H1 (cell line): ENCODE data around the gene PLSCR3. TPM values are rescaled to one million over a fixed set of nuclear protein-coding genes. Genes with fewer than 3 reads are reported as not detected.

Experiments
- CTCF ChIA-PET: fragments of 300-600 bp; sonication (Branson Sonifier 250); formaldehyde crosslinking; loops from one replicate; lab custom pipeline; 2021; ENCODE audit not compliant: partially characterized antibody; lab: Charles Lee
- POLR2A ChIA-PET: fragments of 300-600 bp; sonication (Branson Sonifier 250); formaldehyde crosslinking; loops from one replicate; lab custom pipeline; 2021; ENCODE audit warnings: inconsistent platforms; ENCODE audit not compliant: partially characterized antibody; lab: Charles Lee
- DNase-seq, 2 experiments: peaks; one replicate each; pipeline versions ENCODE4 v3.0.0 to v3.0.0-alpha.2; 2010 to 2022; ENCODE audit warnings: low spot score in 2 of 2, low read depth in 1 of 2, mixed read lengths in 1 of 2
- FAIRE-seq: peaks from 2 replicates; lab custom pipeline; 2011; peaks lifted over from hg19 to GRCh38; lab: Jason Lieb, UNC
- H2AFZ ChIP-seq: 2 replicates; pipeline ENCODE4 v1.8.1; 2012; ENCODE audit warnings: low read length, inconsistent platforms
- H2AK5ac ChIP-seq: 2 replicates; pipeline ENCODE4 v1.6.1; 2013; ENCODE audit warnings: low read depth, low read length
- H2BK120ac ChIP-seq: replicated peaks from 2 replicates; pipeline ENCODE3; 2013; ENCODE audit warnings: low read depth, low read length, inconsistent platforms
- H2BK12ac ChIP-seq: 2 replicates; pipeline ENCODE4 v1.6.1; 2013; ENCODE audit warnings: low read depth, low read length
- H2BK15ac ChIP-seq: 2 replicates; pipeline ENCODE4 v1.6.1; 2013; ENCODE audit warnings: low read length
- H2BK20ac ChIP-seq: 2 replicates; pipeline ENCODE4 v1.6.1; 2013; ENCODE audit warnings: low read length
- H2BK5ac ChIP-seq: 2 replicates; pipeline ENCODE4 v1.6.1; 2013; ENCODE audit warnings: low read depth, low read length
- H3K14ac ChIP-seq: 2 replicates; pipeline ENCODE4 v1.6.1; 2013; ENCODE audit warnings: inconsistent platforms; ENCODE audit not compliant: insufficient read length
- H3K18ac ChIP-seq: 2 replicates; pipeline ENCODE4 v1.6.1; 2013; ENCODE audit warnings: low read length; ENCODE audit errors: extremely low read depth
- H3K23ac ChIP-seq: 2 replicates; pipeline ENCODE4 v1.6.1; 2013; ENCODE audit warnings: inconsistent platforms; ENCODE audit not compliant: insufficient read length
- H3K23me2 ChIP-seq: 2 replicates; pipeline ENCODE4 v1.6.1; 2013; ENCODE audit warnings: low read depth, low read length
- H3K27ac ChIP-seq: 2 replicates; pipeline ENCODE4 v1.6.1; 2011; ENCODE audit warnings: low read depth, low read length, inconsistent platforms
- H3K27me3 ChIP-seq, 4 experiments: replicated peaks in 1 of 4; 1 replicate in 1 of 4; 2 replicates in 3 of 4; pipeline versions ENCODE4 v1.6.1 to v1.8.1; 2011 to 2013; ENCODE audit warnings: low read length in 3 of 4, mild to moderate bottlenecking in 3 of 4, inconsistent platforms in 2 of 4, mixed read lengths in 2 of 4, moderate library complexity in 1 of 4; ENCODE audit not compliant: control insufficient read depth in 3 of 4, insufficient read depth in 3 of 4; ENCODE audit errors: extremely low read depth in 1 of 4
- H3K36me3 ChIP-seq, 4 experiments: 2 replicates each; pipeline versions ENCODE4 v1.6.1 to v1.8.1; 2011 to 2013; ENCODE audit warnings: mild to moderate bottlenecking in 4 of 4, low read length in 3 of 4, moderate library complexity in 2 of 4, control low read depth in 1 of 4, inconsistent platforms in 1 of 4; ENCODE audit not compliant: insufficient read depth in 4 of 4, control insufficient read depth in 2 of 4
- H3K4ac ChIP-seq: replicated peaks from 2 replicates; pipeline ENCODE3; 2013; ENCODE audit warnings: low read length, low read depth, mixed read lengths, inconsistent platforms; ENCODE audit not compliant: insufficient read length
- H3K4me1 ChIP-seq, 4 experiments: replicated peaks in 1 of 4; 1 replicate in 1 of 4; 2 replicates in 3 of 4; pipeline versions ENCODE4 v1.6.1 to v1.8.1; 2011 to 2013; ENCODE audit warnings: low read length in 3 of 4, inconsistent platforms in 2 of 4, mixed read lengths in 1 of 4; ENCODE audit not compliant: insufficient read depth in 4 of 4, control insufficient read depth in 3 of 4
- H3K4me2 ChIP-seq, 2 experiments: 2 replicates each; pipeline versions ENCODE4 v1.6.1 to v1.8.1; 2011 to 2013; ENCODE audit warnings: low read depth in 2 of 2, low read length in 2 of 2, control low read depth in 1 of 2, inconsistent platforms in 1 of 2, mild to moderate bottlenecking in 1 of 2; ENCODE audit not compliant: insufficient read depth in 1 of 2
- H3K4me3 ChIP-seq, 4 experiments: fragments of 200-600, 300-600 bp in 1 of 4; sonication (generic), shearing (Covaris generic), sonication (Bioruptor Twin) in 1 of 4; 2 replicates each; pipeline versions ENCODE4 v1.5.1 to v1.8.1; 2011 to 2016; ENCODE audit warnings: low read length in 4 of 4, low read depth in 3 of 4, control low read depth in 2 of 4, inconsistent platforms in 2 of 4, mild to moderate bottlenecking in 2 of 4, mixed read lengths in 1 of 4, moderate library complexity in 1 of 4; ENCODE audit not compliant: insufficient read depth in 2 of 4; ENCODE audit errors: extremely low read depth in 1 of 4
- H3K56ac ChIP-seq: replicated peaks from 2 replicates; pipeline ENCODE3; 2013; ENCODE audit warnings: low read depth, mild to moderate bottlenecking, mixed read lengths, low read length, inconsistent platforms; ENCODE audit not compliant: insufficient read length
- H3K79me1 ChIP-seq: 2 replicates; pipeline ENCODE4 v1.6.1; 2013; ENCODE audit warnings: low read depth, low read length, control low read depth
- H3K79me2 ChIP-seq, 2 experiments: 2 replicates each; pipeline versions ENCODE4 v1.6.1 to v1.8.1; 2012 to 2013; ENCODE audit warnings: low read length in 2 of 2, mild to moderate bottlenecking in 2 of 2, inconsistent platforms in 1 of 2; ENCODE audit not compliant: insufficient read depth in 2 of 2, control insufficient read depth in 1 of 2
- H3K9ac ChIP-seq, 4 experiments: replicated peaks in 1 of 4; 1 replicate in 1 of 4; 2 replicates in 3 of 4; pipeline versions ENCODE4 v1.6.1 to v1.8.1; 2011 to 2013; ENCODE audit warnings: low read depth in 3 of 4, low read length in 3 of 4, control low read depth in 2 of 4, mild to moderate bottlenecking in 2 of 4, moderate library complexity in 2 of 4, inconsistent platforms in 1 of 4; ENCODE audit errors: extremely low read depth in 1 of 4
- H3K9me3 ChIP-seq, 2 experiments: 2 replicates each; pipeline versions ENCODE4 v1.6.1 to v1.8.1; 2012 to 2013; ENCODE audit warnings: mild to moderate bottlenecking in 2 of 2, moderate library complexity in 2 of 2, control low read depth in 1 of 2, inconsistent platforms in 1 of 2, low read depth in 1 of 2, low read length in 1 of 2, mixed read lengths in 1 of 2; ENCODE audit not compliant: insufficient read depth in 2 of 2
- H4K20me1 ChIP-seq, 2 experiments: replicated peaks in 1 of 2; 2 replicates each; pipeline versions ENCODE3 to v1.8.1; 2011 to 2013; ENCODE audit warnings: inconsistent platforms in 2 of 2, low read length in 2 of 2, mild to moderate bottlenecking in 1 of 2; ENCODE audit not compliant: insufficient read depth in 2 of 2, control insufficient read depth in 1 of 2
- H4K5ac ChIP-seq: 2 replicates; pipeline ENCODE4 v1.6.1; 2013; ENCODE audit warnings: low read length, low read depth, mixed read lengths, inconsistent platforms; ENCODE audit not compliant: insufficient read length
- H4K8ac ChIP-seq: 2 replicates; pipeline ENCODE4 v1.8.0; 2013; ENCODE audit warnings: mild to moderate bottlenecking, moderate library complexity, low read length, inconsistent platforms; ENCODE audit not compliant: insufficient read depth; ENCODE audit errors: extremely low read depth
- H4K91ac ChIP-seq: replicated peaks from 2 replicates; pipeline ENCODE3; 2013; ENCODE audit warnings: low read length, mixed read lengths, inconsistent platforms; ENCODE audit not compliant: insufficient read length
- MAX ChIP-seq: IDR thresholded peaks from 2 replicates; pipeline ENCODE4 v1.6.1; 2012; ENCODE audit warnings: inconsistent platforms
- USF2 ChIP-seq: IDR thresholded peaks from 2 replicates; pipeline ENCODE4 v1.6.1; 2011; ENCODE audit warnings: low read length, improper control_type of control experiment
- WGBS, 2 experiments: shearing (Covaris generic) in 1 of 2; methylation state at CpG; one replicate each; pipeline versions ENCODE4 v1.1.6 to v1.1.7; 2013 to 2015; ENCODE audit warnings: low lambda C conversion rate in 2 of 2, mixed read lengths in 2 of 2, inconsistent platforms in 1 of 2, low coverage in 1 of 2, missing lambda C conversion rate in 1 of 2; ENCODE audit not compliant: insufficient replicate concordance in 2 of 2, insufficient coverage in 1 of 2, insufficient read length in 1 of 2; ENCODE audit errors: extremely low coverage in 1 of 2, missing lambda C conversion rate in 1 of 2; 5-methylcytosine and 5-hydroxymethylcytosine counted together
- polyA plus RNA-seq, 7 experiments: library from polyadenylated mRNA; depleted of rRNA in 3 of 7; stranded (reverse) in 5 of 7; unstranded in 2 of 7; fragments of >200 nt in 5 of 7; fragments of 200-250 nt in 2 of 7; gene quantifications; 1 replicate in 5 of 7; 2 replicates in 1 of 7; 4 replicates in 1 of 7; pipeline versions ENCODE4 v1.2.1 to v1.2.3, GENCODE V29; 2011 to 2013; ENCODE audit warnings: missing spikeins in 2 of 7, mixed read lengths in 2 of 7
- total RNA-seq: library from RNA; stranded (reverse); fragmentation: NEBNext Ultra II Directional; extraction: Animal tissue kit (Norgen Biotek cat#: 25700); gene quantifications from 2 replicates; pipeline ENCODE4 v1.2.1, GENCODE V29; 2021

The PLSCR3 gene
- total and polyA plus RNA-seq, 2 of the 8 experiments (the other 6 are each of a cell fraction or from before 2014, with no cell fraction given) = 36.1 to 38.7 TPM

GRCh38 chr17:7408252-7408727 lies 14.0 kb upstream of the PLSCR3 start:
- peaks cover 0 to 20% (median 11%) of the 10 kb centered on the region in 4 experiments; a peak in 5 of 7 replicates for H3K4me1 ChIP-seq
- peaks cover 2 to 22% (median 17%) of the 10 kb centered on the region in 4 experiments; a peak in 5 of 8 replicates for H3K36me3 ChIP-seq
- peaks cover 0 to 5% of the 10 kb centered on the region in 2 experiments; a peak in 1 of 4 replicates for H3K79me2 ChIP-seq
- H4K8ac ChIP-seq = no peak overlapping the region; the same call in 1 of the 2 replicates
- no peak overlapping the region for H3K27ac ChIP-seq
- POLR2A ChIA-PET = interaction anchor here (0.6 to 8.2 kb wide), 14 partner anchors 11 to 170 kb away, joined by 3 to 66 read pairs (median 3); partner anchors contain the start of genes ACAP1, FGF11, POLR2A and TMEM102
- no peak for TF ChIP-seq USF2
- TF ChIP-seq MAX = peak; percentile 50; the same call in 1 of the 2 replicates
- no peak overlapping the region for H2BK120ac ChIP-seq
- H3K4me2 ChIP-seq = peak overlapping the region; percentile 43 to 90
- H3K56ac ChIP-seq = peak overlapping the region; percentile 56
- peak overlapping the region in 1 of 4 experiments; percentile 14; a peak in 1 of 7 replicates for H3K9ac ChIP-seq
- CTCF ChIA-PET = interaction anchor here (0.8 to 1.5 kb wide), 5 partner anchors 23 to 152 kb away, joined by 3 to 4 read pairs (median 3); no protein-coding TSS in a partner anchor
- peaks cover 4% of the 10 kb centered on the region; the same call in 1 of the 2 replicates for H3K79me1 ChIP-seq
- no peak for FAIRE-seq
- H3K27me3 ChIP-seq = no peaks in the 10 kb centered on the region; a peak in 1 of 7 replicates
- 0 out of 2 replicates have a peak overlapping the region, but pooled peaks have one; percentile 32 for H2BK20ac ChIP-seq
- WGBS, 2 experiments = 54% methylated on average over 31 of the region's 58 CpGs; no CpG with 5 or more reads in 1 of the 2 experiments
- H3K4me3 ChIP-seq = peak overlapping the region; percentile 1 to 44 (median 22); a peak in 5 of 8 replicates
- no peak overlapping the region for H2BK5ac ChIP-seq
- H3K18ac ChIP-seq = peak overlapping the region; percentile 78
- no peak overlapping the region for H3K4ac ChIP-seq
- no peak overlapping the region for H3K23ac ChIP-seq
- H4K5ac ChIP-seq = no peak overlapping the region
- peak overlapping the region; percentile 84; the same call in 1 of the 2 replicates for H2BK12ac ChIP-seq
- peaks cover 0 to 19% of the 10 kb centered on the region in 2 experiments for H4K20me1 ChIP-seq
- H3K23me2 ChIP-seq = peaks cover 14% of the 10 kb centered on the region; the same call in 1 of the 2 replicates
- no peak for DNase-seq
- H2AK5ac ChIP-seq = peak overlapping the region; percentile 53; the same call in 1 of the 2 replicates
- no peak overlapping the region for H2AFZ ChIP-seq
- H3K14ac ChIP-seq = no peak overlapping the region
- no peaks in the 10 kb centered on the region for H3K9me3 ChIP-seq
- no peak overlapping the region for H2BK15ac ChIP-seq
- peak overlapping the region; percentile 71 for H4K91ac ChIP-seq
